GM21526 (cell line): ENCODE results near the gene ZNF148.
"Not testable (repeated sequence)": the region's sequence is repeated elsewhere in the genome, so short reads cannot be mapped to it uniquely, and the experiment has no call there.

ENCODE experiments used
- ATAC-seq: cut with Tn5 transposase; IDR thresholded peaks from one replicate; pipeline ENCODE4 v1.9.1; 2021; ENCODE audit warnings: moderate library complexity; ENCODE audit not compliant: unreplicated experiment, low FRiP score

ZNF148 gene

DNA sequence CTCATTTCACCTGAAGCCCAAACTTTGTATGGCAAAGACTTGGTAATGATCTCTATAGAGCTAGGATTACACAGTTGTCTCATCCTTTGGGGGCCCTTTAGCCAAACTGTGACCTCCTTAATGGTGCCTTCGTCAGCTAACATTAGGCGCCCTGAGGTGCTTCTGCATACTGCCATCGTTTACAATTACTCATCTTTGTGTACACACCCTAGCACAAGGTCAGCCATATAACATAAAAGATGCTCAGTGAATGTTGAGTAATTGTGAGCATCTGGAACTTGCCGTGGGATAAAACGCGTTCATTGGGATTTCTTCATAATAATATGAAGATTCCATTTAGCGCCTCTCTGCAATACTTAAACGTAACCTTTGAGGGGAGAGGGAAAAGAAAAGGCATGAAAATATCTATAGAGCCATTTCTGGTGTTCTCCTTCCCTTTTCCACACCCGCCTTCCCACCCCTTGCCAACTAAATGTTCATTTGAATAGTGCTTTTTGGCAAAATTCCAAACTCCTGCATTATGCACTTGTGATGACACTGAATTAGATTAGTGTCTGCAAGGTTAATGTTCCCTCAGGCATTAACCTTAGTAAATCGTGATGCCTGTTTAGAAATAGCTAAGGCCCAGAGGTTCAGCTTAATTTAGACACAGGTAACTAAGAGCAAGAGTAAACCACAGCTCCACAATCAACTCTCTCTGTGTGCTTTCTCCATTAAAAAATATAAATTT lies 990 bp upstream of the ZNF148 start:
- no peak for ATAC-seq

DNA sequence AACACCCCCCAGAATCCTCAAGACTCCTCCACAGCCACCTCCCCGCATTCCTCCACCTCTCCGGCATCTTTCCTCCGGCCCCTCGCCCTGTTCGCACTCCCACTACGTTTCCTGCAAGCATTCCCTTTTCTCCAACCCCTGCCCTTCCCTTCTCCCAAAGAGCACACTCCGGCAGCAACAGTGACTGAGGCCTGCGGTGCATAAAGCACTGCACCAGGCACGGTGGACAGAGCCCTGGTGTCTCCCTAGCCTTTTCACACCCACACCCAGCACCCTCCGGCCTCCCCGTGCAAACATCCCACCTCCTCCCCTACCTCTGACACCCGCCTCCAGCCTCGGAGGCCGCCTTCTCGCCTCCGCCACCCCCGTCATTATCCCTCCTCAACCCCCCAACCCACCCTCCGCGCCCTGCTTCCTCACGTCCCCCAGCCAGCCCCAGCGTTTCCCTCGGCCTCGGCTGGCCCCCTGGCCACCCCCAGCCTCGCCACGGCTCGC lies 577 bp downstream of the ZNF148 start:
- ATAC-seq: peak; percentile 17

DNA sequence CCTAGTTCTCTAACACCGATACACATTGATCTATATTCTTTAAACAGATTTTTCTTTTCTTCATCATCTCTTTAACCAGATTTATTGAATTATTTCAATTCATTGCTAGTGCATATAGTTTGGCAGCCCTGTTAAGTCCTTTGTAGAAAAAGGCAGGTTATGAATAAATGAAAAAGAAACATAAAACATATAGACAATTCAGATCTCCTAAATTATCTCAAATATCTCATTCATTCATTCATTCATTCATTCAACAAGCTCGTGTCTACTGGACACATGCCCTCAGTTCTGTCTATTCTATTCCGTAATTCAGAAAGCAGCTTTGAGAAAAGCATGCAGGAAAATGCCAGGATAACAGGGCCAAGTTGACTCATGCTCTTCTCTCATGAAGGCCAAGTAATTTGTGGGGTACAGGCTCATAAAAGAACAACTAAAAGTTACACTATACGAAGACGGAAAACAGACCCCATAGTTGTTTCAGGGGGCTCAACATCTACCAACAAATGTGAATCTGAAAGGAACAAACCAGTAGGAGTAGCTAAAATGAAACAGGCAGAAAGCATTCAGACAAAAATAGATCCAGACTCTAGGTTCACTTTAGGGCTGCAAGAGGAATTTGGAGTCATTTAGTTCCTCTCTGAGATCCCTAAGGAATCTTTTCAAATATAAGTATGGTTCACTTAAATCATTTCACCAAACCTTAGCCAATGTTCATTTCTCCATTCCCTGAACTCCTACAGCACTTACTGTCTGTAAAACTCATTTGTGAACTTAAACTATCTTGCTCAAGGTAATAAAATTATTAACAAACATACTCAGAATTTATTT lies 7.5 kb downstream of the ZNF148 start:
- no peak for ATAC-seq

DNA sequence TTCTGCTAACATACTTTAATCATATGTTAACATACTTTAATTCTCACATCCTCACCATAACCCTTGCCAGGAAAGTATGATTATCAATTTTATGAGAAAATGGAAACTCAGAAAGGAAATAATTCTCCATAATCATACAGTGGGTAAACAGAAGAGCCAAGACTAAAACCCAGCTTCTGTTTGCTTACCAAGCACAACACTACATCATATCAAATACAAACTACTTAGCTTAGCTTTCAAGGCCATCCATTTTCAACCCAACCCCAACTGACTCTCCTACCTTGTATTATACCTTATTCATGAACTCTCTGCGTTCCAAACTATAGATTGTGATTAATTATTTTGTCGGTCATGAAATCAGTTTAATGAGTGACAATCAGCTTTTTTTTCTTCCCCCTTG lies 9.0 kb downstream of the ZNF148 start:
- ATAC-seq: no peak

DNA sequence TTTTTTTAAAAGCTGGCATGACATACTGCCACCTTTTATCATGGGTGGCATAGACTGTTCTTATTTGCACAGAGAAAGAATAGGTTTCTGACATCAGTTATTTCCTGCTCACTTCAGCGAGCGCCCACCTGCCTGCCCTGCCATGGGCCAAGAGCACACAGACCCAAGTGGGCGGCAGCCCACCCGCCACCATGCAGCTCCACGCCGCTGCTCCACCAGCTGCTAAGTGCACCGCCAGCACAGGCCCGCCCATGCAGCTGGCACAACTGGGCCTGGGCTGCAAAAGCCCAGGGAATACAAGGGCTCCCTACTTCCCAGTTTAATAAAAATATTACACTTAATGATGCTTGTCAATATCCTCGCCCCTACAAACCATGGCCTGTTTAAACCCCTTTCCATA lies 15.4 kb downstream of the ZNF148 start:
- ATAC-seq: no peak

DNA sequence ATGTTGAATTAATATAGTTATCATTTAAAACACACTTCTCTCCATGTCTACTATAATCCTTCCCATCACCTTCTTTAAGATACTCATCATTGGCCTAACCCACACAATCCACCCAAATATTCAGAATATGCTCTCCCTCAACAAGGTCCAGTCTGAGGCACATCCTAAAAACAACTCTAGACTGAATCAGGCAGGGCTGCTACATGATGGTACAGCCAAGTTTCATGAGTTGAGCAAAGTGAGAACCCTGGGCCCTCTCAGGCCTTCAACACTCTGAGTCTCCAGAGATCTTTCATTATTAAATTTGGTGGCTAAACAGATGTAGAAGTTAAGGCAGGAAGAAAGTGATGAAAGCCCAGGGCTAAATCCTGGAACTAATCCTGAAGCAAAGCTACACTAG lies 16.2 kb downstream of the ZNF148 start:
- ATAC-seq: no peak

DNA sequence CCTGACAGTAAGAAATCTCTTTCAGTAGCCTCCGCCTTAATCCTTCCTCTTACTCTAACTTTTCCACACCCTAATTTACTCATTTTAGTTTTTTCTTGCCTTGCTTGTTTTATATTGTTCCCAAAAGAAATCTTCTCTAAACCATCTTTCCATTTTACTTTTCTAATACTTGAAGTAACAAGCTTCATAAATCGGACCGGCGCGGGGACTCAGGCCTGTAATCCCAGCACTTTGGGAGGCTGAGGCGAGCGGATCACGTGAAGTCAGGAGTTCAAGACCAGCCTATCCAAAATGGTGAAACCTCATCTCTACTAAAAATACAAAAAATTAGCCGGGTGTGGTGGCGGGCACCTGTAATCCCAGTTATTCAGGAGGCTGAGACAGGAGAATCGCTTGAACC lies 17.3 kb downstream of the ZNF148 start:
- ATAC-seq: no peak

DNA sequence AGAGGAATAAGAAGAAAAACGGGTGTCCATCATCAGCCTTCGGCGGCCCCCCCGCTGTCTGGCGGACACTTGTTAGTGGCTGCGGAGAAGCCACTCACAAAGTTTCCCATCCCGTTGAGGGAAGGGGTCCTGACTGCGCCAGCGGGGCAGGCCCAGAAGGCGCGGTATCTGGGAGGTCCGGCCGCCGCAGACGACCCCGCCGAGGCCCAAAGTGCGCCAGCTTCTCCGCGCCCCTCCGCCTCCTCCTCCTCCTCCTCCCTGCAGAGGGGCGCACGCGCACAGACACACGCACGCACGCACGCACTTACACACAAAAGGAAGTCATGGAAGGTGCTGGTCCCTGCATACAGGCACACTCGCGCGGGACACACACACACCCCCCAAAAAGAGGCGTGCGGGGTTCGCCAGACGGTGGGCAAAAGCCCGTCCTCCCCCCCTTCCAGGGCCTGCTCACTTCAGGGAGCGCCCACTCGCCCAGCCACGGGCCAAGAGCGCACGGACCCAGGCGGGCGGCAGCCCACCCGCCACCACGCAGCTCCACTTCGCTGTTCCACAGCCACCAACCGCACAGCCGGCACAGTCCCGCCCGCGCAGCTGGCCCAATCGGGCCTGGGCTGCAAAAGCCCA lies 18.0 kb downstream of the ZNF148 start:
- peak; percentile 46 for ATAC-seq

DNA sequence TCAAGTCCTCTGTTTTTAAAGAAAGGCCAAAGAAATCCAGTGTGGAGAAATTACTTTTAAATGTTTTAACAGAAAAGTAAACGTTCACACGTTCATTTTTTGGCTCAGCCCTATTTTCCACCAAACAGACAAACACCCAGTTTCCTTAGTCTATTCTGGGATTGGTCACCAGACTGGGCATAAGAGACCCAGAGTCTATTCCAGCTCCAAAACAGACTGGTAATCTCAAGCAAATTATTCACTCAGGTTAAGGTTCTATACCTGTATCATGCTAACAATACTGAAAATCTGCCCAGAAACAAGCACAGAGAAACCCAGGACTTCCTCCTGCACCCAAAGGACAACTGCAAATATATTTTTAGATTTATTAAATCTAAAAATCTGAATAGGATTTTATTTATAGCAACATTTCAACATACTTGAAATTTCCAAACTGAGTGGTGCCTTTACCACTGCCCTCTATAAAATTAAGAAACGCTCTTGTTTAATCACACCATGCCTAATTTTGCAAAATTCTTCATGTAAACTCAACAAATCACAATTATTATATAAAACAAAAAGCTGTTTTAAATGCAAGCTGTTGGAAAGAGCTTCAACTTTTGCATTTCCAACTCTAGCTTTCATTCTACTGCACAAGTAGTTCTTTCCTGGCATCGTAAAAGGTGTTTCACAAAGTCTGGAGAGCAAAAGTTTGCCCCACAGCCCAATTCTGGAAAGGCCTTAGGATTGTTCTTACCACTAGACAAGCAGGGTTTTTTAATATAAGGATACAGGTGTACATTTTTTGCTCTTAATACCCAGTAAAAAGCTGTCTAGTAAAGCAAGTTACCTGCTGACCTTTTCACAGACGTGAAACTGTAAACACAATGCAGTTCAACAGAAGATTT lies 18.7 kb downstream of the ZNF148 start:
- ATAC-seq: no peak

DNA sequence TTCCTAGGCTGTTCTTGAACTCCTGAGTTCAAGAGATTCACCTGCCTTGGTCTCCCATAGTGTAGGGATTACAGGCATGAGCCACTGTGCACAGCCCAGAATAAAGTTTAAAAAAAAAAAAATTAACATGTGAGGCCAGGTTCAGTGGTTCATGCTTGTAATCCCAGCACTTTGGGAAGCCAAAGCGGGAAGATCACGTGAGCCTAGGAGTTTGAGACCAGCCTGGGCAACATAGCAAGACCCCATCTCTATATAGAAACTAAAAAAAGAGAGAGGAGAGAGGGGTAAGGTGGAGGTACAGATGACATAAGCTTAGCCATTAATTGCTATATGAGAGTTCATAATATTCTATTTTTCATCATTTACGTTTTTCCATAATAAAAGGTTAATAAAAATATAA lies 21.5 kb downstream of the ZNF148 start:
- no peak for ATAC-seq

DNA sequence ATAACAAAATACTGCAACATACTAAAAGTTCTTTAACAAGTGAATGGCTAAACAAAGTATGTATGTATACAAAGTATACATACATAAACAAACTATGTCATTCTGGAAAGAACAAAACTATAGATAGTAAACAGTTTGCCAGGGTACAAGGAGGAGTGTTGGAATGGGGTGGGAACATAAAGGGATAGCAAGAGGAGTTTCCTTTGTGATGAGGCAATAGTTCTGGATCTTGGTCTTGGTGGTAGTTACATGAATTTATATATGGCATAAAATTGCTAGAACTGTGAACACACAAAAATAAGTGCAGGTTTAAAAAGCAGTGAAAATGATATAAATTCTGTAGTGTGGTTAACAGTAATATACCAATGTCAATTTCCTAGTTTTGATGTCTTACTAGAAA lies 22.0 kb downstream of the ZNF148 start:
- no peak for ATAC-seq

DNA sequence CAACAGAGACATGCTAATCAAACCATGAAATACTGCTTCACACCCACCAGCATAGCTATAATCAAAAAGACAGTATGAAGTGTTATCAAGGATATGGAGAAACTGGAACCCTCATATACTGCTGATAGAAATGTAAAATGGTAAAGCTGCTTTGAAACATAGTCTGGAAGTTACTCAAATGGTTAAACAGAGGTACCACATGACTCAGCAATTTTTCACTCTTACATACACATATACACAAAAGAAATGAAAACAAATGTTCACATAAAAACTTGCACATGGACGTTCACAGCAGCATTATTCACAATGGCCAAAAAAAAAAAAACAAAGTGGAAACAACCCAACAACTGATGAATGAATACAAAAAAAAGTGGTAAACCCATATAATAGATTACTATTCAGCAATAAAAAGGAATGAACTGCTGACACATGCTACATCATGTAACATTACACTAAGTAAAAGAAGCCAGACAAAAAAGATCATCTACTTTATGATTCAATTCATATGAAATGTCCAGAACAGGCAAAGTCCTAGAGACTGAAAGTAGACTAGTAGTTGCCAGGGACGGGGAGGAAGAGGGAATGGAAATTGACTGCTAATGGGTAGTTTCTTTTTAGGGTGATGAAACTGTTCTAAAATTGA lies 23.2 kb downstream of the ZNF148 start:
- ATAC-seq: no peak

DNA sequence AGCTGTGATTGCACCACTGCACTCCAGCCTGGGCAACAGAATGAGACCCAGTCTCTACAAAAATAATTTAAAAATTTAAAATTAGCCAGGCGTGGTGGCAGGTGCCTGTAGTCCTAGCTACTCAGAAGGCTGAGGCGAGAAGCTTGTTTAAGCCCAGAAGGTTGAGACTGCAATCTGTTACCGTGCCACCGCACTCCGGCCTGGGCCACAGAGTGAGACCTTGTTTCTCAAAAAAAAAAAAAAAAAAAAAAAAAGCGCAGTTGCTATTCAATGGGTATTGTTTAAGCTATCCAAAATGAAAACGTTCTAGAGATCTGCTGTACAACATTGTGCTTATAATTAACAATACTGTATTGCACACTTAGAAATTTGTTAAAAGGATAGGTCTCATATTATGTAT lies 24.0 kb downstream of the ZNF148 start:
- ATAC-seq: no peak

DNA sequence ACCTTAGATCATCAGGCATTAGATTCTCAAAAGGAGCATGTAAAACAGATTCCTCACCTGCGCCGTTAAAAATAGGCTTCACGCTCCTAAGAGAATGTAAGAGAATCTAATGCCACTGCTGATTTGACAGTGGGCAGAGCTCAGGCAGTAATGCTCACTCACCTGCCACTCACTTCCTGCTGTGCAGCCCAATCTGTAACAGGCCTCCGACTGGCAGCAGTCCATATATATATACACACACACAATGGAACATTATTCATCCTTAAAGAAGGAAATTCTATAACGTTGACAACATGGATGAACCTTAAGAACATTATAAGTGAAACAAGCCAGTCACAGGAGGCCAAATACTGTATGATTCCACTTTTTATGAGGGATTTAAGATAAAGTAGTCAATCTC lies 24.5 kb downstream of the ZNF148 start:
- no peak for ATAC-seq

DNA sequence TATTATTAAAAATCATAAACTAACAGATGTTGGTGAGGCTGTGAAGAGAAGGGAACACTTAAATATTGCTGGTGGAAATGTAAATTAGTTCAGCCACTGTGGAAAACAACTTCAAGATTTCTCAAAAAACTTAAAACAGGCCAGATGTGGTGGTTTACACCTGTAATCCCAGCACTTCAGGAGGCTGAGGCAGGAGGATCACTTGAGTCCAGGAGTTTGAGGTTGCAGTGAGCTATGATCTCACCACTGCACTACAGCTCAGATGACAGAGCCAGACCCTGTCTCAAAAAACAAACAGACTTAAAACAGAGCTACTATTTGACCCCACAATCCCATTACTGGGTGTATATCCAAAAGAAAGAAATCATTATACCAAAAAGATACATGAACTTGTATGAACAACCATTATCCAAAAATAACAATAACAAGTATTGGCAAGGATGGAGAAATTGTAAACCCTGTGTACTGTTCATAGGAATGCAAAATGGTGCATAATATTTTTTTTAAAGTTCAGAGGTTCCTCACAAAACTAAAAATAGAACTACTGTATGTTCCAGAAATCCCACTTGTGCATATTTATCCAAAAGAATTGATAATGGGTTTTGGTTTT lies 25.5 kb downstream of the ZNF148 start:
- ATAC-seq: no peak

DNA sequence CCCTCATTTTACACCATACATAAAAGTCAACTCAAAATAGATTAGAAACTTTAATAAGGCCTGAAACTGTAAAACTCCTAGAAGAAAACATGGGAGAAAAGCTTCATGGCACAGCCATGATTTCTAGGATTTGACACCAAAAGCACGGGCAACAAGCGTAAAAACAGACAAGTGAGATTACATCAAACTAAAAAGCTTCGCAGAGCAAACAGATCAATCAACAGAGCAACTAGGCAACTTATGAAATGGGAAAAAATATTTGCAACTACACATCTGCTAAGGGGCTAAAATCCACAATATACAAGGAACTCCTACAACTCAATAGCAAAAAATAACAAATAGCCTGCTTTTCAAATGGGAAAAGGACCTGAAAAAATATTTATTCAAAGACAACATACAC lies 26.1 kb downstream of the ZNF148 start:
- ATAC-seq: no peak

DNA sequence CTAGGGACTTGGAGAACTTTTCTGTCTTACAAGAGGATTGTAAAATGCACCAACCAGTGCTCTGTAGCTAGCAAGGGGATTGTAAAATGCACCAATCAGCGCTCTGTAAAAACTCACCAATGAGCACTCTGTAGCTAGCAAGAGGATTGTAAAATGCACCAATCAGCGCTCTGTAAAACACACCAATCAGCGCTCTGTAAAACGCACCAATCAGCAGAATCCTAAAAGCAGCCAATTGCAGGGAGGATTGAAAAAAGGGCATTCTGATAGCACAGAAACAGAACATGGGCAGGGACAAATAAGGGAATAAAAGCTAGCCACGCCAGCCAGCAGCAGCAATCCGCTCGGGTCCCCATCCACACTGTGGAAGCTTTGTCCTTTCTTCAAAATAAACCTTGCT lies 31.8 kb downstream of the ZNF148 start:
- ATAC-seq: not testable (repeated sequence)

DNA sequence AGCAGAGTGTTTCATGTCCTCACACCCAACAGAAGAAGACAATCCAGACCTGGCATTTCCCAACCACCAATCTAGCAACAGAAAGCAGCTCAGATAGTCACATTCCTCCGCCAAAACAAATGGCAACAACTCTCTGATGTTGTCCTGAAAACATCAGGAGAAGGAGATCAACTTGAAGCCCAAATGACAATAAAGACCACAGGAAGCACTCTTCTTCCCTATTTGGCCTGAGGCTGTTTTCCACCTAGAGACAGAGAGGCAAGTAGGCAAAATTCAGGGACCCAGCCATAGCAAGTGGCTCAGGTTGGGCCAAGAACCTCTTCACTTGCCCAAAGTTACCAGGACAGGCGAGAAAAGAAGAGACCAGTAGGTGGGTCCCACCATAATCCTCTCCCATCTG lies 35.0 kb downstream of the ZNF148 start:
- ATAC-seq: no peak

DNA sequence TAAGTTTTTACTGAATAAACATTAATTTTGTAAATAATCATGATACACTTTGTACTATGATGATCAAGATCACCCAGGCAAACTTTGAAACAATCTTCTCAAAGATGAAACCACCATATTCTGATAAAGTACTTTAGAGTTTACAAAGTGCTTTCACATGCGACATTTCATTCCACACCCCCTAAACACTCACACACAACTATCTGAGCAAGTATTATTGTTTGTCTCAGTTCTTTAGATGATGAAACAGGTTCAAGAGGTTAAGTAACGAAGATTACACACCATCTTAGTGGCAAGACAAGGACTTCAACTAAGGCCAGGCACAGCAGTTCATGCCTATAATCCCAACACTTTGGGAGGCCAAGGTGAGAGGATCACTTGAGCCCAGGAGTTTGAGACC lies 37.6 kb downstream of the ZNF148 start:
- no peak for ATAC-seq
